Measurements from ENCODE around the gene VTN.
A peak's percentile ranks its signal among the peaks of the same experiment; 100 is the strongest.

VTN gene

DNA sequence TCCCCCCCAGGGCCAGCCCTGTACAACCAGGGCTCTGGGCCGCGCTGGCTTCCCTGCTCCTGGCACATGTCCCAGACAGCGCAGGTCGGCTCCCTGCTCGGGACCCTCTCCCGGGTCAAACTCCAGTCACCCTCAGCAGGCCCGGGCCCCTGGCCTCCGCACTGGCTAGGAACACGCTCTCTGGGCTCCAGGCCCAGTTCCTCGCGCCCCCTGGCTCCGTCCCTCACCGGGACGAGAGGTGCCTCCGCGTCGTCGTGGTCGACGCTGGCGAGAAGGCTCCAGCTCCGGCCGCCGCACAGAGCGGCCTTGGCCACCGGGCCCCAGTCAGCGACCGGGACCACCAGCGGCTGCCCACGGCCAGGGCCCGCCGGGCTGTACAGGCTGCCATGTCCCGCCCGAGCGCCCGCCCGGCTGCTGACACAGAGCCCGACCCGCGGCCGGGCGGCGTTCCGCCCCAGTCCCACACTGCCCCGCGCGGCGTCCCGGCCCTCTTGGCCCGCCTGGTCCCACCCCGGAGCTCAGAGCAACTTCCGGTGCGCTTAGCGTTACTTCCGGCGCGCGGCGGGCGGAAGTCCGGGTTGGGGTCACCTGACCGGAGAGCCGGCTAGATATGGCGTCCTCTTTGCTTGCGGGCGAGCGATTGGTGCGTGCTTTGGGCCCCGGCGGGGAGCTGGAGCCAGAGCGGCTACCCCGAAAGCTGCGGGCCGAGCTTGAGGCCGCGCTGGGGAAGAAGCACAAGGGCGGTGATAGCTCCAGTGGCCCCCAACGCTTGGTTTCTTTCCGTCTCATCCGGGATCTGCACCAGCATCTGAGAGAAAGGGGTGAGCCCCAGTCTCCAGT lies 12.8 kb downstream of the VTN start, which contains the start of gene POLDIP2:
Gene POLDIP2 (minus strand): TSS at position 467 of the 840 bp plus-strand sequence. CDS start 79 bp downstream, at position 388.
- Histone ChIP-seq H3K27ac (ENCODE audit: low read depth, low read length, poor library complexity, severe bottlenecking) (no peak within 1 kb of the TSS), H3K36me3 (ENCODE audit: insufficient read depth, low read length) (peaks cover 58% of the 10 kb centered on the region)
- TF ChIP-seq, protein P1, sequence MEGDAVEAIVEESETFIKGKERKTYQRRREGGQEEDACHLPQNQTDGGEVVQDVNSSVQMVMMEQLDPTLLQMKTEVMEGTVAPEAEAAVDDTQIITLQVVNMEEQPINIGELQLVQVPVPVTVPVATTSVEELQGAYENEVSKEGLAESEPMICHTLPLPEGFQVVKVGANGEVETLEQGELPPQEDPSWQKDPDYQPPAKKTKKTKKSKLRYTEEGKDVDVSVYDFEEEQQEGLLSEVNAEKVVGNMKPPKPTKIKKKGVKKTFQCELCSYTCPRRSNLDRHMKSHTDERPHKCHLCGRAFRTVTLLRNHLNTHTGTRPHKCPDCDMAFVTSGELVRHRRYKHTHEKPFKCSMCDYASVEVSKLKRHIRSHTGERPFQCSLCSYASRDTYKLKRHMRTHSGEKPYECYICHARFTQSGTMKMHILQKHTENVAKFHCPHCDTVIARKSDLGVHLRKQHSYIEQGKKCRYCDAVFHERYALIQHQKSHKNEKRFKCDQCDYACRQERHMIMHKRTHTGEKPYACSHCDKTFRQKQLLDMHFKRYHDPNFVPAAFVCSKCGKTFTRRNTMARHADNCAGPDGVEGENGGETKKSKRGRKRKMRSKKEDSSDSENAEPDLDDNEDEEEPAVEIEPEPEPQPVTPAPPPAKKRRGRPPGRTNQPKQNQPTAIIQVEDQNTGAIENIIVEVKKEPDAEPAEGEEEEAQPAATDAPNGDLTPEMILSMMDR (IDR thresholded peaks at IDR 0.05; ENCODE audit: low read length): no peak
- TF ChIP-seq EZH2 (IDR thresholded peaks at IDR 0.05; ENCODE audit: borderline replicate concordance, low read length): no peak

DNA sequence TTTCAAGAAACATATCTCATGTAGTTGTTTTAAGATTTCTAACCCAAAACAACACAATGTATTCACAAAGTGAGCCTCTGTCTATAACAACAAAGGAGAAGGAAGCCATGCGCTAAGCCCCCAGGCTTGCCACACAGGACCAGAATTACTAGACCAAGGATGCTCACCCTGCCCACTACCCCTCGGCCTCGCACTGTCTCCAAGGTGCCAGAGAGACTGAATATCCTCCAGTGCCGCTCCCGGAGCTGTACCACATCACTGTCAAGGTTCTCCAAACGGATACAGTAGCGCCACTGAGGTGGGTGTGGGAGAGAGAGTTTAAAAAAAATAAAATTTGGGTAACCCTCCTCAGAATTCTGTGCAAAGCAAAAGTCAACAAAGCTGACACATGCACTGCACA lies 19.8 kb downstream of the VTN start:
- Histone ChIP-seq H3K9me3 (ENCODE audit: low read length) (no peaks in the 10 kb centered on the region), H3K4me3 (ENCODE audit: low read depth, low read length, poor library complexity, severe bottlenecking) (no peak overlapping the region), H3K36me3 (ENCODE audit: insufficient read depth, low read length) (peaks cover 98% of the 10 kb centered on the region), H2AFZ (ENCODE audit: low read length) (no peak overlapping the region), H4K20me1 (ENCODE audit: insufficient read depth, low read length) (no peaks in the 10 kb centered on the region), H3K9ac (ENCODE audit: low read length) (no peak overlapping the region), H3K9me2 (ENCODE audit: low read depth, low read length) (no peaks in the 10 kb centered on the region), H3K4me1 (ENCODE audit: insufficient read depth, low read length, severe bottlenecking) (no peaks in the 10 kb centered on the region), H3K4me2 (ENCODE audit: low read length) (no peak overlapping the region), H3K79me2 (ENCODE audit: insufficient read depth, low read length) (no peaks in the 10 kb centered on the region), H3K27ac (ENCODE audit: low read depth, low read length, poor library complexity, severe bottlenecking) (no peak overlapping the region), H3K27me3 (ENCODE audit: insufficient read depth, low read length) (no peaks in the 10 kb centered on the region), H3F3A (ENCODE audit: insufficient read depth, low read length) (no peaks in the 10 kb centered on the region)
- TF ChIP-seq, protein P1 (IDR thresholded peaks at IDR 0.05; ENCODE audit: low read length): no peak
- no peak for TF ChIP-seq EZH2 (IDR thresholded peaks at IDR 0.05; ENCODE audit: borderline replicate concordance, low read length)

More for the DNA sequence above, 12.8 kb downstream of the VTN start, which contains the start of gene POLDIP2:
- Histone ChIP-seq H3K4me3 (ENCODE audit: low read depth, low read length, poor library complexity, severe bottlenecking) (peak within 1 kb of the TSS; percentile 99), H3K9me2 (ENCODE audit: low read depth, low read length) (no peaks in the 10 kb centered on the region), H3K9me3 (ENCODE audit: low read length) (no peaks in the 10 kb centered on the region), H2AFZ (ENCODE audit: low read length) (no peak within 1 kb of the TSS), H3K79me2 (ENCODE audit: insufficient read depth, low read length) (peaks cover 20% of the 10 kb centered on the region), H3K4me2 (ENCODE audit: low read length) (peak within 1 kb of the TSS; percentile 94), H3K9ac (ENCODE audit: low read length) (peak within 1 kb of the TSS; percentile 99), H3K27me3 (ENCODE audit: insufficient read depth, low read length) (no peaks in the 10 kb centered on the region), H3F3A (ENCODE audit: insufficient read depth, low read length) (no peaks in the 10 kb centered on the region), H3K4me1 (ENCODE audit: insufficient read depth, low read length, severe bottlenecking) (peaks cover 25% of the 10 kb centered on the region), H4K20me1 (ENCODE audit: insufficient read depth, low read length) (no peaks in the 10 kb centered on the region)

DNA sequence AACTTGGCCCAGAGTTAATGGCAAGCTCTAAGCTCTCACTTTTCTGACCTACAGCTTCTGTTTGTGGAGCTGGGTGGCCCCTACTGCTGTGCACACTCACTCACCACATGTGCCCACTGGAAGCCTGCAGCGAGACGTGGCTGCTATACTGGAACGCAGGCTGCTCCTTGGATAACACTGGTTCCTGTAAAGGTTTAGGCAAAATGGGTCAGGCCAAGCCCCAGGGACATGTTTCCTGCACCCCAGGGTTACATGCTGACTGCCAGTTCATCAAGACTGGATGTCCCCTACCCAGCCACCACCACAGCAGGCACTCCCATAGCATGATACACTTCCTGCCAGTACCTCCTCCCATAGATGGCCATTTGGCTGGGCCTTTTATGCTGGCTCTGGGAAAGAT lies 21.1 kb downstream of the VTN start:
- Histone ChIP-seq H3K27ac (ENCODE audit: low read depth, low read length, poor library complexity, severe bottlenecking) (no peak overlapping the region), H3F3A (ENCODE audit: insufficient read depth, low read length) (no peaks in the 10 kb centered on the region), H3K9ac (ENCODE audit: low read length) (no peak overlapping the region), H3K9me3 (ENCODE audit: low read length) (no peaks in the 10 kb centered on the region), H3K4me2 (ENCODE audit: low read length) (no peak overlapping the region), H3K27me3 (ENCODE audit: insufficient read depth, low read length) (no peaks in the 10 kb centered on the region), H3K36me3 (ENCODE audit: insufficient read depth, low read length) (peaks cover 97% of the 10 kb centered on the region), H2AFZ (ENCODE audit: low read length) (no peak overlapping the region), H3K9me2 (ENCODE audit: low read depth, low read length) (no peaks in the 10 kb centered on the region), H3K79me2 (ENCODE audit: insufficient read depth, low read length) (no peaks in the 10 kb centered on the region), H3K4me1 (ENCODE audit: insufficient read depth, low read length, severe bottlenecking) (peaks cover 6% of the 10 kb centered on the region), H4K20me1 (ENCODE audit: insufficient read depth, low read length) (no peaks in the 10 kb centered on the region), H3K4me3 (ENCODE audit: low read depth, low read length, poor library complexity, severe bottlenecking) (no peak overlapping the region)
- no peak for TF ChIP-seq EZH2 (IDR thresholded peaks at IDR 0.05; ENCODE audit: borderline replicate concordance, low read length)
- TF ChIP-seq, protein P1 (IDR thresholded peaks at IDR 0.05; ENCODE audit: low read length): no peak

All from OCI-LY1 (cell line).